ENCODE results near the gene BLOC1S4.

BLOC1S4 gene

DNA sequence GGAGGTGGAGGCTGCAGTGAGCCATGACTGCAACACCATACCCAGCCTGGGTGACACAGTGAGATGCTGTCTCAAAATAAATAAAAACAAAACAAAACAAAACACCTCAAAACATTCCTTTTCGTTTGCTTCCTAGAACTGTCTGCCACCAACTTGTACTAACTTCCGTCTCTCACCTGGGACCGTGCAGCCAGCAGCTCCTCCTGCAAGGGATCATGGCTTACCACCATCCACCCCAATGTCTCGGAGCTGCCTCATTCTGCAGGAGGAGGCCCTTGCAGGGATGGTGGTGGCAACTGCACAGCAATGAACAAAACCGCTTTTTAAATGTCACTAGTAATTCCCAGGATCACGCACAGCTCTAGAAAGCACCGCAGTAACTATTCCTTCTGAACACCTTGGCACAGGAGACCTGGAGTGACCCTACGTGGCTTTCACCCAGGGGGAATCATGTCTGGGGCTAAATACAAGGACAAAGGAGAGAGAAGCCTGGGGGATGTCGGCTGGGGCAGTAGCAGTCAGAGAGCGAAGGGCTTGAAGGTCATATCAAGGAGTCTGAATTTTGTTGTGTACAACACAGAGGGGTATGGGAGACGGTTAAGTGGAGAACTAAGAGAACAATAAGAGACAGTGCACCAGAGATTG, 49.1 kb downstream of the BLOC1S4 start:
- no peak for DNase-seq (ENCODE audit: low spot score)

DNA sequence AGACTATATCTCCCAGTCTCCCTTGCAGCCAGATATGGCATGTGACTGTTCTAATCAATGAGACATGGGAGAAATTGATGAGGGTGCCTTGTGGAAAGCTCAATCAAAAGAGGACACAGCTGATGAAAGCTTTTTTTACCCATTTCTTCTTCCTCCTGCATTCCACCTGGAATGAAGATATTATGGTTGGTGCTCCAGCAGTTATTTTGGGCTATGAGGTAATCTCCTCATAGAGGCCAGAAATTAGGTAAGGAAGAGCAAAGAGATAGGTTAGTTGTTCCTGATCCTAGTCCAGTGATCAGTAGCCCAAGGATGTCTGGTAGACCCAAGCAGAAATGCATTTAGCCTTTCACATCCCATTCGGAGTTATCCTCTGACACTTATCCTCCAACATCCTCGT, 49.7 kb downstream of the BLOC1S4 start:
- no peak for DNase-seq (ENCODE audit: low spot score)
